Neuron (in vitro differentiated cells): Measurements from ENCODE around the gene MAN1C1.

Experiments
- H2AFZ ChIP-seq: one replicate; pipeline ENCODE4 v1.6.1; 2013; ENCODE audit warnings: low read depth, mild to moderate bottlenecking, inconsistent platforms, low read length, moderate library complexity
- H3K27me3 ChIP-seq: one replicate; pipeline ENCODE4 v1.6.1; 2013; ENCODE audit warnings: low read length; ENCODE audit not compliant: insufficient read depth
- H3K36me3 ChIP-seq: one replicate; pipeline ENCODE4 v1.6.1; 2013; ENCODE audit warnings: low read length; ENCODE audit not compliant: insufficient read depth
- H3K4me1 ChIP-seq: one replicate; pipeline ENCODE4 v1.6.1; 2013; ENCODE audit warnings: low read length; ENCODE audit not compliant: insufficient read depth
- H3K4me3 ChIP-seq: 2 replicates; pipeline ENCODE4 v1.5.1; 2013; ENCODE audit warnings: mild to moderate bottlenecking, low read length, moderate library complexity
- H3K9me3 ChIP-seq: one replicate; pipeline ENCODE4 v1.6.1; 2013; ENCODE audit warnings: low read length

MAN1C1 gene

GRCh38 chr1:25743164-25744139, 126.9 kb downstream of the MAN1C1 start:
- Histone ChIP-seq H3K27me3 (no peaks in the 10 kb centered on the region), H3K4me1 (peaks cover 3% of the 10 kb centered on the region), H3K9me3 (no peaks in the 10 kb centered on the region), H2AFZ (no peak overlapping the region), H3K36me3 (no peaks in the 10 kb centered on the region), H3K4me3 (no peak overlapping the region)

- Histone ChIP-seq H2AFZ (no peak overlapping the region), H3K4me3 (no peak overlapping the region), H3K4me1 (peaks cover 6% of the 10 kb centered on the region), H3K27me3 (no peaks in the 10 kb centered on the region), H3K36me3 (no peaks in the 10 kb centered on the region), H3K9me3 (no peaks in the 10 kb centered on the region)
Observed at GRCh38 chr1:25744140-25744581, 127.6 kb downstream of the MAN1C1 start.

- Histone ChIP-seq H3K4me3 (no peak overlapping the region), H3K9me3 (no peaks in the 10 kb centered on the region), H2AFZ (no peak overlapping the region), H3K4me1 (peaks cover 6% of the 10 kb centered on the region), H3K27me3 (no peaks in the 10 kb centered on the region), H3K36me3 (no peaks in the 10 kb centered on the region)
Observed at GRCh38 chr1:25744636-25745425, 128.2 kb downstream of the MAN1C1 start.

- H3K9me3 ChIP-seq, result no peaks in the 10 kb centered on the region
- peaks cover 6% of the 10 kb centered on the region for H3K4me1 ChIP-seq
- no peaks in the 10 kb centered on the region for H3K36me3 ChIP-seq
- no peak overlapping the region for H2AFZ ChIP-seq
- no peak overlapping the region for H3K4me3 ChIP-seq
- H3K27me3 ChIP-seq, result no peaks in the 10 kb centered on the region
Observed at GRCh38 chr1:25746299-25747045, 129.9 kb downstream of the MAN1C1 start.

GRCh38 chr1:25747046-25747719, 130.6 kb downstream of the MAN1C1 start:
- H3K4me1 ChIP-seq, result peaks cover 6% of the 10 kb centered on the region
- H3K27me3 ChIP-seq, result no peaks in the 10 kb centered on the region
- no peak overlapping the region for H2AFZ ChIP-seq
- no peak overlapping the region for H3K4me3 ChIP-seq
- H3K9me3 ChIP-seq, result no peaks in the 10 kb centered on the region
- no peaks in the 10 kb centered on the region for H3K36me3 ChIP-seq

GRCh38 chr1:25748531-25749205, 132.1 kb downstream of the MAN1C1 start:
- Histone ChIP-seq H3K4me3 (no peak overlapping the region), H3K4me1 (peaks cover 11% of the 10 kb centered on the region), H3K9me3 (no peaks in the 10 kb centered on the region), H3K36me3 (no peaks in the 10 kb centered on the region), H2AFZ (no peak overlapping the region), H3K27me3 (no peaks in the 10 kb centered on the region)

- Histone ChIP-seq H3K4me1 (peaks cover 11% of the 10 kb centered on the region), H3K36me3 (no peaks in the 10 kb centered on the region), H3K4me3 (no peak overlapping the region), H2AFZ (no peak overlapping the region), H3K9me3 (no peaks in the 10 kb centered on the region), H3K27me3 (no peaks in the 10 kb centered on the region)
Observed at GRCh38 chr1:25750923-25751605, 134.5 kb downstream of the MAN1C1 start.

GRCh38 chr1:25754470-25755181, 138.0 kb downstream of the MAN1C1 start:
- Histone ChIP-seq H3K36me3 (peaks cover 4% of the 10 kb centered on the region), H3K4me1 (peaks cover 5% of the 10 kb centered on the region), H3K27me3 (no peaks in the 10 kb centered on the region), H2AFZ (no peak overlapping the region), H3K4me3 (no peak overlapping the region), H3K9me3 (no peaks in the 10 kb centered on the region)

GRCh38 chr1:25755475-25756125, 139.0 kb downstream of the MAN1C1 start:
- Histone ChIP-seq H2AFZ (no peak overlapping the region), H3K4me1 (peaks cover 5% of the 10 kb centered on the region), H3K36me3 (peaks cover 4% of the 10 kb centered on the region), H3K9me3 (no peaks in the 10 kb centered on the region), H3K4me3 (no peak overlapping the region), H3K27me3 (no peaks in the 10 kb centered on the region)

- H3K27me3 ChIP-seq, result no peaks in the 10 kb centered on the region
- H3K9me3 ChIP-seq, result no peaks in the 10 kb centered on the region
- no peak overlapping the region for H3K4me3 ChIP-seq
- H2AFZ ChIP-seq, result no peak overlapping the region
- peaks cover 5% of the 10 kb centered on the region for H3K4me1 ChIP-seq
- H3K36me3 ChIP-seq, result peaks cover 4% of the 10 kb centered on the region
Observed at GRCh38 chr1:25756215-25756614, 139.6 kb downstream of the MAN1C1 start.
